Glomerular endothelial cell (primary cell): Measurements from ENCODE around the gene KLHL4. TPM values are rescaled to one million over a fixed set of nuclear protein-coding genes. Genes with fewer than 3 reads are reported as not detected.
"Not testable (repeated sequence)": the region's sequence is repeated elsewhere in the genome, so short reads cannot be mapped to it uniquely, and the experiment has no call there.

Source experiments
- DNase-seq: peaks from one replicate; pipeline ENCODE4 v3.0.0-alpha.2; 2011; ENCODE audit warnings: low read depth, low spot score; ENCODE audit errors: extremely low read depth
- total RNA-seq: library from RNA; depleted of rRNA; stranded (reverse); fragments of >200 nt; gene quantifications from 2 replicates; pipeline ENCODE4 v1.2.3, GENCODE V29; 2015

KLHL4 gene
- total RNA-seq, 1 donor from 2014 or later = 12.7 TPM

GRCh38 chrX:87641439-87641838 is 123.8 kb downstream of the KLHL4 start:
- not testable (repeated sequence) for DNase-seq

DNA sequence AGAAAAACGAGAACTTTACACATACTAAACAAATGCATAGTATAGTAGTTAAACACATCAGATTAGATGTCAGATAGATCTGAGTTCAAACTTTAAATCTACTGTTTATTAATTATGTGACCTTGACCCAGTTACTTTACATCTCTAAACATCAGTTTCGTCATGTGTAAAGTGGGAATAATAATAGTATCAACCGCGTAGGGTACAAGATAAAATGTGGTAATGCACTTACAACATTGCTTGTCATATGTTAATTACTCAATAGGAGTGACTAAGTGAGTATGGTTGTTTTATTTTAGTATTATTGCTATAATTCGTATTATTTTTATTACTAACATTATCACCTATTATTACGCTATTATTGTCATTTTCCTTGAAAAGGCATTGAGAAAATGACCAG is 144.2 kb downstream of the KLHL4 start:
- DNase-seq = no peak

GRCh38 chrX:87663421-87663820 is 145.8 kb downstream of the KLHL4 start:
- no peak for DNase-seq

GRCh38 chrX:87664381-87664780 is 146.8 kb downstream of the KLHL4 start:
- peak; percentile 29 for DNase-seq

DNA sequence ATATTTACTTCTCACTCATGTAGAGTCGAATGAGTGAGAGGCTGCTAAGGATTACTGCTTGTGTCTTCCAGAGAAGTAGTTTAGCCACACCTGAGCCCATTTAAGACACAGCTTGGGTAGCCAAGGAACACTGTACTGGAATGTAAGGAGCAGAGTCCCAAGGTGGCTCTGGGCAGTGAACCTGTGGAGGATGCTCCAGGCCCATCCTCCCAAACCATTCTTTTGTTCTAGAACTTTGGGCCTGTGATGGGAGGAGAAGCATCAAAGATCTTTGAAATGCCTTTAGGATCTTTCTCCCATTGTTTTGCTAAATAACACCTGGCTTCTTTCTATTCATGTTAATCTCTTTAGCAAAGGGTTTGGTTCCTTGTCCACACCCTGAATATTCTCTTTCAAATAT is 162.2 kb downstream of the KLHL4 start:
- no peak for DNase-seq

- DNase-seq = no peak
These were observed 170.1 kb downstream of the KLHL4 start for GRCh38 chrX:87687703-87688102.

GRCh38 chrX:87688113-87688748 is 170.6 kb downstream of the KLHL4 start:
- DNase-seq = not testable (repeated sequence)

DNA sequence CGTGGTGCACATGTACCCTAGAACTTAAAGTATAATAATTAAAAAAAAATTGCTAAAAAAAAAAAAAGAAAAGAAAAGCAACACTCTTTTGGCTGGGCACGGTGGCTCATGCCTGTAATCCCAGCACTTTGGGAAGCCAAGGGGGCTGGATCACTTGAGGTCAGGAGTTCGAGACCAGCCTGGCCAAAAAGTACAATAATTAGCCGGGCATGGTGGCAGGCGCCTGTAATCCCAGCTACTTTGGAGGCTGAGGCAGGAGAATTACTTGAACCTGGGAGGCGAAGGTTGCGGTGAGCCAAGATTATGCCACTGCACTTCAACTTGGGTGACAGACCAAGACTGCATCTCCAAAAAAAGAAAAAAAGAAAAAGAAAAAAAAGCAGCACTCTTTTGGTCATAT is 171.6 kb downstream of the KLHL4 start:
- DNase-seq = not testable (repeated sequence)

DNA sequence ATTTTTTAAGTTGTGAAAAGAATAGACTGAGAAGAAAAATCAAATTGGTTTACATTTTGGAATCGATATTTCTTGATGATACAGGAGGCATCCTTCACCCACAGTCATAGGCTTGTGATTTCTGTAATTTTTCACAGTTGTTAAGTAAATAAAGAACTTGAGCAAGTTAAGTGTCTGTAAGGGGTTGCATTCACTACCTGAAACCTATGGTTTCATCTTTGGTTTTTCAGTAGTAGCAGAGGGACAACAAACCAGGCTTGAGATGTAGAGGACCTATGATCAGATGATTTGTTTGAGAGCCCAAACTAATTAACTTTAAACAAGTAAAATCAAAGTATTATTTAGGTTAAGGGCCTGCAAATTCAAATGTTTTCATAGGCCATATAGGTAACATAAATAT is 175.6 kb downstream of the KLHL4 start:
- DNase-seq = no peak

- DNase-seq = no peak
These were observed 179.8 kb downstream of the KLHL4 start for GRCh38 chrX:87697409-87697808.

GRCh38 chrX:87702795-87703194 is 185.2 kb downstream of the KLHL4 start:
- DNase-seq = no peak

GRCh38 chrX:87703469-87703868 is 185.9 kb downstream of the KLHL4 start:
- DNase-seq = not testable (repeated sequence)

- no peak for DNase-seq
These were observed 188.5 kb downstream of the KLHL4 start for GRCh38 chrX:87706134-87706533.

- no peak for DNase-seq
These were observed 193.0 kb downstream of the KLHL4 start for GRCh38 chrX:87710580-87710979.
